ENCODE measurements around the gene SMIM32. TPM values are rescaled to one million over a fixed set of nuclear protein-coding genes. Genes with fewer than 3 reads are reported as not detected.

The SMIM32 gene
- total and polyA plus RNA-seq, 12 donors: not detected

GRCh38 chr5:136236479-136237083 is 43.6 kb upstream of the SMIM32 start:
- Histone ChIP-seq H3K27me3 (no peaks in the 10 kb centered on the region), H3K27ac (no peak overlapping the region), H3K4me1 (replicated peaks in 1 of 2) (no peaks in the 10 kb centered on the region), H3K4me3 (no peak overlapping the region), H3K36me3 (replicated peaks in 1 of 2) (no peaks in the 10 kb centered on the region), H3K9me3 (replicated peaks in 1 of 3) (no peaks in the 10 kb centered on the region)
- no peak for DNase-seq
- 51 to 60% (median 53%) methylated on average over 5 of the region's 5 CpGs for WGBS, 4 donors
- TF ChIP-seq, protein P1, sequence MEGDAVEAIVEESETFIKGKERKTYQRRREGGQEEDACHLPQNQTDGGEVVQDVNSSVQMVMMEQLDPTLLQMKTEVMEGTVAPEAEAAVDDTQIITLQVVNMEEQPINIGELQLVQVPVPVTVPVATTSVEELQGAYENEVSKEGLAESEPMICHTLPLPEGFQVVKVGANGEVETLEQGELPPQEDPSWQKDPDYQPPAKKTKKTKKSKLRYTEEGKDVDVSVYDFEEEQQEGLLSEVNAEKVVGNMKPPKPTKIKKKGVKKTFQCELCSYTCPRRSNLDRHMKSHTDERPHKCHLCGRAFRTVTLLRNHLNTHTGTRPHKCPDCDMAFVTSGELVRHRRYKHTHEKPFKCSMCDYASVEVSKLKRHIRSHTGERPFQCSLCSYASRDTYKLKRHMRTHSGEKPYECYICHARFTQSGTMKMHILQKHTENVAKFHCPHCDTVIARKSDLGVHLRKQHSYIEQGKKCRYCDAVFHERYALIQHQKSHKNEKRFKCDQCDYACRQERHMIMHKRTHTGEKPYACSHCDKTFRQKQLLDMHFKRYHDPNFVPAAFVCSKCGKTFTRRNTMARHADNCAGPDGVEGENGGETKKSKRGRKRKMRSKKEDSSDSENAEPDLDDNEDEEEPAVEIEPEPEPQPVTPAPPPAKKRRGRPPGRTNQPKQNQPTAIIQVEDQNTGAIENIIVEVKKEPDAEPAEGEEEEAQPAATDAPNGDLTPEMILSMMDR (IDR thresholded peaks at IDR 0.05): no peak
- intact Hi-C loops (cut with DNase I): no loop called here

- WGBS, 4 donors: 0 to 27% (median 13%) methylated on average over 1 of the region's 1 CpG
- Histone ChIP-seq H3K36me3 (replicated peaks in 1 of 2) (no peaks in the 10 kb centered on the region), H3K4me3 (no peak overlapping the region), H3K4me1 (replicated peaks in 1 of 2) (no peaks in the 10 kb centered on the region), H3K27me3 (no peaks in the 10 kb centered on the region), H3K27ac (no peak overlapping the region), H3K9me3 (replicated peaks in 1 of 3) (no peaks in the 10 kb centered on the region)
- intact Hi-C loops (cut with DNase I): no loop called here
- TF ChIP-seq, protein P1 (IDR thresholded peaks at IDR 0.05): no peak
- no peak for TF ChIP-seq POLR2A (IDR thresholded peaks at IDR 0.05)
- no peak for DNase-seq
These were observed 42.4 kb upstream of the SMIM32 start for GRCh38 chr5:136235321-136235720.

GRCh38 chr5:136232316-136232715 is 39.4 kb upstream of the SMIM32 start:
- Histone ChIP-seq H3K4me3 (no peak overlapping the region), H3K27ac (no peak overlapping the region), H3K4me1 (replicated peaks in 1 of 2) (no peaks in the 10 kb centered on the region), H3K27me3 (peaks cover 3% of the 10 kb centered on the region), H3K36me3 (replicated peaks in 1 of 2) (no peaks in the 10 kb centered on the region), H3K9me3 (replicated peaks in 1 of 3) (no peaks in the 10 kb centered on the region)
- intact Hi-C loops (cut with DNase I): no loop called here
- TF ChIP-seq, protein P1 (IDR thresholded peaks at IDR 0.05): no peak
- no peak for TF ChIP-seq POLR2A (IDR thresholded peaks at IDR 0.05)
- 89 to 92% (median 90%) methylated on average over 6 of the region's 6 CpGs for WGBS, 4 donors
- DNase-seq: no peak

- Histone ChIP-seq H3K4me3 (no peak overlapping the region), H3K27ac (no peak overlapping the region), H3K9me3 (replicated peaks in 1 of 3) (no peaks in the 10 kb centered on the region), H3K36me3 (replicated peaks in 1 of 2) (no peaks in the 10 kb centered on the region), H3K27me3 (peaks cover 3% of the 10 kb centered on the region), H3K4me1 (replicated peaks in 1 of 2) (no peaks in the 10 kb centered on the region)
- no peak for TF ChIP-seq POLR2A (IDR thresholded peaks at IDR 0.05)
- TF ChIP-seq, protein P1 (IDR thresholded peaks at IDR 0.05): no peak
- intact Hi-C loops (cut with DNase I): no loop called here
- WGBS, 4 donors: 23 to 47% (median 35%) methylated on average over 1 of the region's 1 CpG
- no peak for DNase-seq
These were observed 37.2 kb upstream of the SMIM32 start for GRCh38 chr5:136230176-136230575.

Data from adrenal gland (tissue), 12 donors.